ENCODE data around the gene NR1H3. TPM values are rescaled to one million over a fixed set of nuclear protein-coding genes. Genes with fewer than 3 reads are reported as not detected.

NR1H3 gene
- total RNA-seq, 2 donors from 2014 or later, result 8.1 to 16.1 TPM

GRCh38 chr11:47280099-47280498 is 22.3 kb downstream of the NR1H3 start:
- no peaks in the 10 kb centered on the region for H3K4me1 Mint-ChIP-seq (ENCODE audit: low read depth)
- H3K27ac Mint-ChIP-seq, result no peak overlapping the region
- no peak overlapping the region for H3K4me3 Mint-ChIP-seq
- no peak for DNase-seq
- no peaks in the 10 kb centered on the region for H3K9me3 Mint-ChIP-seq
- H3K27me3 Mint-ChIP-seq (ENCODE audit: low read depth), result no peaks in the 10 kb centered on the region
- peaks cover 18 to 35% of the 10 kb centered on the region in 2 donors for H3K36me3 Mint-ChIP-seq (ENCODE audit: insufficient read depth in 2 of 2)
- no peak for ATAC-seq (replicated peaks in 1 of 2)

- no peaks in the 10 kb centered on the region for H3K27me3 Mint-ChIP-seq (ENCODE audit: low read depth)
- DNase-seq (no peak), ATAC-seq (replicated peaks in 1 of 2) (no peak)
- H3K36me3 Mint-ChIP-seq (ENCODE audit: insufficient read depth in 2 of 2), result peaks cover 20 to 40% of the 10 kb centered on the region in 2 donors
- H3K27ac Mint-ChIP-seq, result no peak overlapping the region
- no peaks in the 10 kb centered on the region for H3K4me1 Mint-ChIP-seq (ENCODE audit: low read depth)
- H3K9me3 Mint-ChIP-seq, result no peaks in the 10 kb centered on the region
- H3K4me3 Mint-ChIP-seq, result no peak overlapping the region
Measured at GRCh38 chr11:47280860-47281259, 23.1 kb downstream of the NR1H3 start.

GRCh38 chr11:47282462-47282861 is 24.7 kb downstream of the NR1H3 start:
- no peaks in the 10 kb centered on the region for H3K27me3 Mint-ChIP-seq (ENCODE audit: low read depth)
- H3K9me3 Mint-ChIP-seq, result no peaks in the 10 kb centered on the region
- no peak for ATAC-seq (replicated peaks in 1 of 2)
- peaks cover 14 to 35% of the 10 kb centered on the region in 2 donors for H3K36me3 Mint-ChIP-seq (ENCODE audit: insufficient read depth in 2 of 2)
- no peaks in the 10 kb centered on the region for H3K4me1 Mint-ChIP-seq (ENCODE audit: low read depth)
- H3K4me3 Mint-ChIP-seq, result no peak overlapping the region
- H3K27ac Mint-ChIP-seq, result no peak overlapping the region
- no peak for DNase-seq

- no peaks in the 10 kb centered on the region for H3K27me3 Mint-ChIP-seq (ENCODE audit: low read depth)
- peaks cover 14 to 30% of the 10 kb centered on the region in 2 donors for H3K36me3 Mint-ChIP-seq (ENCODE audit: insufficient read depth in 2 of 2)
- H3K4me3 Mint-ChIP-seq, result no peak overlapping the region
- ATAC-seq (replicated peaks in 1 of 2) (no peak), DNase-seq (no peak)
- H3K9me3 Mint-ChIP-seq, result no peaks in the 10 kb centered on the region
- no peaks in the 10 kb centered on the region for H3K4me1 Mint-ChIP-seq (ENCODE audit: low read depth)
- peak overlapping the region; percentile 41 for H3K27ac Mint-ChIP-seq
Measured at GRCh38 chr11:47284151-47284550, 26.4 kb downstream of the NR1H3 start.

- no peak overlapping the region for H3K4me3 Mint-ChIP-seq
- no peak for DNase-seq
- H3K36me3 Mint-ChIP-seq (ENCODE audit: insufficient read depth in 2 of 2), result peaks cover 13 to 32% of the 10 kb centered on the region in 2 donors
- H3K27ac Mint-ChIP-seq, result peak overlapping the region; percentile 39
- H3K9me3 Mint-ChIP-seq, result no peaks in the 10 kb centered on the region
- no peak for ATAC-seq (replicated peaks in 1 of 2)
- no peaks in the 10 kb centered on the region for H3K27me3 Mint-ChIP-seq (ENCODE audit: low read depth)
- no peaks in the 10 kb centered on the region for H3K4me1 Mint-ChIP-seq (ENCODE audit: low read depth)
Measured at GRCh38 chr11:47285969-47286770, 28.4 kb downstream of the NR1H3 start.

- Mint-ChIP-seq H3K9me3 (no peaks in the 10 kb centered on the region), H3K36me3 (ENCODE audit: insufficient read depth in 2 of 2) (peaks cover 10 to 32% of the 10 kb centered on the region in 2 donors), H3K4me3 (no peak overlapping the region), H3K4me1 (ENCODE audit: low read depth) (no peaks in the 10 kb centered on the region), H3K27ac (no peak overlapping the region), H3K27me3 (ENCODE audit: low read depth) (no peaks in the 10 kb centered on the region)
- DNase-seq (no peak), ATAC-seq (replicated peaks in 1 of 2) (no peak)
Measured at GRCh38 chr11:47288066-47288465, 30.3 kb downstream of the NR1H3 start.

- Mint-ChIP-seq H3K27ac (no peak overlapping the region), H3K27me3 (ENCODE audit: low read depth) (no peaks in the 10 kb centered on the region), H3K36me3 (ENCODE audit: insufficient read depth in 2 of 2) (peaks cover 4 to 26% of the 10 kb centered on the region in 2 donors), H3K4me1 (ENCODE audit: low read depth) (no peaks in the 10 kb centered on the region), H3K4me3 (no peak overlapping the region), H3K9me3 (no peaks in the 10 kb centered on the region)
- no peak for DNase-seq
- no peak for ATAC-seq (replicated peaks in 1 of 2)
Measured at GRCh38 chr11:47289856-47290255, 32.1 kb downstream of the NR1H3 start.

- no peak overlapping the region for H3K4me3 Mint-ChIP-seq
- no peaks in the 10 kb centered on the region for H3K4me1 Mint-ChIP-seq (ENCODE audit: low read depth)
- H3K27ac Mint-ChIP-seq, result peak overlapping the region; percentile 16
- DNase-seq (no peak), ATAC-seq (replicated peaks in 1 of 2) (no peak)
- H3K27me3 Mint-ChIP-seq (ENCODE audit: low read depth), result no peaks in the 10 kb centered on the region
- H3K9me3 Mint-ChIP-seq, result no peaks in the 10 kb centered on the region
- peaks cover 6 to 50% of the 10 kb centered on the region in 2 donors for H3K36me3 Mint-ChIP-seq (ENCODE audit: insufficient read depth in 2 of 2)
Measured at GRCh38 chr11:47295385-47295784, 37.6 kb downstream of the NR1H3 start.

GRCh38 chr11:47296045-47296444 is 38.2 kb downstream of the NR1H3 start:
- H3K27ac Mint-ChIP-seq, result no peak overlapping the region
- DNase-seq (no peak), ATAC-seq (replicated peaks in 1 of 2) (no peak)
- no peaks in the 10 kb centered on the region for H3K4me1 Mint-ChIP-seq (ENCODE audit: low read depth)
- no peaks in the 10 kb centered on the region for H3K9me3 Mint-ChIP-seq
- H3K4me3 Mint-ChIP-seq, result no peak overlapping the region
- peaks cover 8 to 51% of the 10 kb centered on the region in 2 donors for H3K36me3 Mint-ChIP-seq (ENCODE audit: insufficient read depth in 2 of 2)
- no peaks in the 10 kb centered on the region for H3K27me3 Mint-ChIP-seq (ENCODE audit: low read depth)

GRCh38 chr11:47299078-47299477 is 41.3 kb downstream of the NR1H3 start:
- DNase-seq (no peak), ATAC-seq (replicated peaks in 1 of 2) (no peak)
- no peak overlapping the region for H3K4me3 Mint-ChIP-seq
- no peaks in the 10 kb centered on the region for H3K27me3 Mint-ChIP-seq (ENCODE audit: low read depth)
- H3K36me3 Mint-ChIP-seq (ENCODE audit: insufficient read depth in 2 of 2), result peaks cover 18 to 68% of the 10 kb centered on the region in 2 donors
- peak overlapping the region; percentile 65 for H3K27ac Mint-ChIP-seq
- peaks cover 12% of the 10 kb centered on the region for H3K4me1 Mint-ChIP-seq (ENCODE audit: low read depth)
- peaks cover 5% of the 10 kb centered on the region in 2 donors for H3K9me3 Mint-ChIP-seq

- H3K4me3 Mint-ChIP-seq, result peak overlapping the region in 1 of 2 donors; percentile 27
- no peaks in the 10 kb centered on the region for H3K27me3 Mint-ChIP-seq (ENCODE audit: low read depth)
- H3K9me3 Mint-ChIP-seq, result peaks cover 5% of the 10 kb centered on the region in 2 donors
- no peak for DNase-seq
- ATAC-seq (replicated peaks in 1 of 2), result no peak
- peaks cover 18 to 67% of the 10 kb centered on the region in 2 donors for H3K36me3 Mint-ChIP-seq (ENCODE audit: insufficient read depth in 2 of 2)
- H3K27ac Mint-ChIP-seq, result peak overlapping the region; percentile 83
- H3K4me1 Mint-ChIP-seq (ENCODE audit: low read depth), result peaks cover 12% of the 10 kb centered on the region
Measured at GRCh38 chr11:47302853-47303252, 45.1 kb downstream of the NR1H3 start.

- Mint-ChIP-seq H3K4me3 (no peak overlapping the region), H3K27me3 (ENCODE audit: low read depth) (no peaks in the 10 kb centered on the region), H3K9me3 (peaks cover 5% of the 10 kb centered on the region in 2 donors), H3K36me3 (ENCODE audit: insufficient read depth in 2 of 2) (peaks cover 12 to 52% of the 10 kb centered on the region in 2 donors), H3K4me1 (ENCODE audit: low read depth) (peaks cover 12% of the 10 kb centered on the region), H3K27ac (no peak overlapping the region)
- DNase-seq (no peak), ATAC-seq (replicated peaks in 1 of 2) (no peak)
Measured at GRCh38 chr11:47305734-47306483, 48.1 kb downstream of the NR1H3 start.

- DNase-seq (no peak), ATAC-seq (replicated peaks in 1 of 2) (no peak)
- H3K9me3 Mint-ChIP-seq, result peaks cover 5% of the 10 kb centered on the region in 2 donors
- H3K4me1 Mint-ChIP-seq (ENCODE audit: low read depth), result peaks cover 12% of the 10 kb centered on the region
- H3K4me3 Mint-ChIP-seq, result no peak overlapping the region
- H3K36me3 Mint-ChIP-seq (ENCODE audit: insufficient read depth in 2 of 2), result peaks cover 12 to 48% of the 10 kb centered on the region in 2 donors
- no peak overlapping the region for H3K27ac Mint-ChIP-seq
- no peaks in the 10 kb centered on the region for H3K27me3 Mint-ChIP-seq (ENCODE audit: low read depth)
Measured at GRCh38 chr11:47306484-47306844, 48.7 kb downstream of the NR1H3 start.

All from activated T-cell treated with anti-CD3 and anti-CD28 coated beads, Interleukin-2, amount 50 U/mL, for 72 hours (primary cell).